Upper lobe of left lung (tissue), 6 donors: ENCODE data around the gene ZXDC. TPM values are rescaled to one million over a fixed set of nuclear protein-coding genes. Genes with fewer than 3 reads are reported as not detected.

Experiments
- ATAC-seq, 2 donors: fragments of 200-7000 bp; cut with Tn5 transposase; one replicate each; pipeline ENCODE4 v1.9.1; 2022; ENCODE audit warnings: mild to moderate bottlenecking in 2 of 2, moderate library complexity in 2 of 2; ENCODE audit not compliant: low FRiP score in 2 of 2
- DNase-seq, 2 donors: peaks; one replicate each; pipeline ENCODE4 v3.0.0-alpha.2; 2019 to 2020
- H3K27ac ChIP-seq, 4 donors: fragments of 200-600 bp; sonication (generic); one replicate each; pipeline ENCODE4 v1.5.1; 2016 to 2019
- H3K27me3 ChIP-seq, 4 donors: fragments of 200-600 bp; sonication (generic); one replicate each; pipeline ENCODE4 v1.5.1; 2017 to 2019
- H3K36me3 ChIP-seq, 4 donors: fragments of 200-600 bp; sonication (generic); one replicate each; pipeline ENCODE4 v1.5.1; 2016 to 2019
- H3K4me1 ChIP-seq, 4 donors: fragments of 200-600 bp; sonication (generic); one replicate each; pipeline ENCODE4 v1.5.1; 2018 to 2019
- H3K4me3 ChIP-seq, 4 donors: fragments of 200-600 bp; sonication (generic); one replicate each; pipeline ENCODE4 v1.5.1; 2017 to 2019; ENCODE audit warnings: mild to moderate bottlenecking in 2 of 4, moderate library complexity in 1 of 4
- H3K9me3 ChIP-seq, 4 donors: fragments of 200-600 bp; sonication (generic); one replicate each; pipeline ENCODE4 v1.5.1; 2018 to 2019
- EP300 ChIP-seq, 4 donors: sonication (generic); formaldehyde crosslinking; IDR thresholded peaks; one replicate each; pipeline ENCODE4 v1.5.1; 2017; ENCODE audit warnings: antibody characterized with exemption in 4 of 4, control low read depth in 2 of 4
- POLR2A ChIP-seq, 4 donors: fragments of 450-650 bp; IDR thresholded peaks; one replicate each; pipeline ENCODE4 v1.5.1; 2016 to 2017; ENCODE audit warnings: antibody characterized with exemption in 4 of 4, mild to moderate bottlenecking in 2 of 4
- POLR2AphosphoS5 ChIP-seq, 2 donors: sonication (generic); formaldehyde crosslinking; IDR thresholded peaks; one replicate each; pipeline ENCODE4 v1.5.1; 2017; ENCODE audit warnings: antibody characterized with exemption in 2 of 2
- WGBS, 2 donors: methylation state at CpG; one replicate each; pipeline ENCODE4 v1.1.5; 2017 to 2018; 5-methylcytosine and 5-hydroxymethylcytosine counted together
- total RNA-seq, 6 donors: library from RNA; depleted of rRNA in 4 of 6; stranded (reverse); fragments of >200 nt in 4 of 6; gene quantifications; one replicate each; pipeline versions ENCODE4 v1.1.0 to v1.2.1, GENCODE V29; 2016 to 2021
- TF ChIP-seq, protein P1 (sequence below), 6 experiments: fragments of 450-650 bp in 4 of 6; fragments of 200-600 bp in 2 of 6; sonication (generic) in 2 of 6; IDR thresholded peaks; one replicate each; pipeline ENCODE4 v1.5.1; 2016 to 2019; ENCODE audit warnings: antibody characterized with exemption in 6 of 6
- donor health status: DM: no; HTN: no; CAD: no; lungs with moderate emphysema.
- donor health status: DM: no; HTN: yes; CAD: no; lungs with severe emphysema.

Gene ZXDC, protein sequence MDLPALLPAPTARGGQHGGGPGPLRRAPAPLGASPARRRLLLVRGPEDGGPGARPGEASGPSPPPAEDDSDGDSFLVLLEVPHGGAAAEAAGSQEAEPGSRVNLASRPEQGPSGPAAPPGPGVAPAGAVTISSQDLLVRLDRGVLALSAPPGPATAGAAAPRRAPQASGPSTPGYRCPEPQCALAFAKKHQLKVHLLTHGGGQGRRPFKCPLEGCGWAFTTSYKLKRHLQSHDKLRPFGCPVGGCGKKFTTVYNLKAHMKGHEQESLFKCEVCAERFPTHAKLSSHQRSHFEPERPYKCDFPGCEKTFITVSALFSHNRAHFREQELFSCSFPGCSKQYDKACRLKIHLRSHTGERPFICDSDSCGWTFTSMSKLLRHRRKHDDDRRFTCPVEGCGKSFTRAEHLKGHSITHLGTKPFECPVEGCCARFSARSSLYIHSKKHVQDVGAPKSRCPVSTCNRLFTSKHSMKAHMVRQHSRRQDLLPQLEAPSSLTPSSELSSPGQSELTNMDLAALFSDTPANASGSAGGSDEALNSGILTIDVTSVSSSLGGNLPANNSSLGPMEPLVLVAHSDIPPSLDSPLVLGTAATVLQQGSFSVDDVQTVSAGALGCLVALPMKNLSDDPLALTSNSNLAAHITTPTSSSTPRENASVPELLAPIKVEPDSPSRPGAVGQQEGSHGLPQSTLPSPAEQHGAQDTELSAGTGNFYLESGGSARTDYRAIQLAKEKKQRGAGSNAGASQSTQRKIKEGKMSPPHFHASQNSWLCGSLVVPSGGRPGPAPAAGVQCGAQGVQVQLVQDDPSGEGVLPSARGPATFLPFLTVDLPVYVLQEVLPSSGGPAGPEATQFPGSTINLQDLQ
- total RNA-seq, result 100 to 1,000 TPM in 1 of 6 donors, 10 to 100 TPM in 5; 35.9 to 112 (median 53.5) TPM

DNA sequence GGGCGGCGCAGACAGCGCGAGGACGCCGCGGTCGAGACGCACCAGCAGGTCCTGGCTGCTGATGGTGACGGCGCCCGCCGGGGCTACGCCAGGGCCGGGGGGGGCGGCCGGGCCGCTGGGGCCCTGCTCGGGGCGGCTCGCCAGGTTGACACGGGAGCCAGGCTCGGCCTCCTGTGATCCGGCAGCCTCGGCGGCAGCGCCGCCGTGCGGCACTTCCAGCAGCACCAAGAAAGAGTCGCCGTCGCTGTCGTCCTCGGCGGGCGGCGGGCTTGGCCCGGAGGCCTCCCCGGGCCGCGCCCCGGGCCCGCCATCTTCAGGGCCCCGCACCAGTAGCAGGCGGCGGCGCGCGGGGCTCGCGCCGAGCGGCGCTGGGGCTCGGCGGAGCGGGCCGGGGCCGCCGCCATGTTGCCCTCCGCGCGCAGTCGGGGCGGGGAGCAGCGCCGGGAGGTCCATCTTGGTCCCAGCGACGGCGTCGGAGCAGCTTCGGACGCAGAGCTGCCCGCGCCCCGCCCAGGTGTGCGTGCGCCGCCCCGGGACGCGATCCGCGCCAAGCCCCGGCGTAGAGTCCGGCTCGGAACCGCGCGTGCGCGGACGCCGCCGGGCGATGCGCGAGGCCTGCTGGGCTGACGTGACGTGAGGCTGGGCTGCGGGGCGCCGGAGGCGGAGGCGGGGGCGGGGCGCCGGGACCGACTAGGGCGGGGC, at the start of gene ZXDC:
ZXDC (minus strand) TSS at position 479 of the 702 bp plus-strand sequence; CDS start at position 453, 26 bp downstream.
- peak in 1 of 4 donors; percentile 8 for TF ChIP-seq EP300 (IDR thresholded peaks at IDR 0.05)
- TF ChIP-seq POLR2AphosphoS5 (IDR thresholded peaks at IDR 0.05), result peak; percentile 50 to 57
- TF ChIP-seq, protein P1, sequence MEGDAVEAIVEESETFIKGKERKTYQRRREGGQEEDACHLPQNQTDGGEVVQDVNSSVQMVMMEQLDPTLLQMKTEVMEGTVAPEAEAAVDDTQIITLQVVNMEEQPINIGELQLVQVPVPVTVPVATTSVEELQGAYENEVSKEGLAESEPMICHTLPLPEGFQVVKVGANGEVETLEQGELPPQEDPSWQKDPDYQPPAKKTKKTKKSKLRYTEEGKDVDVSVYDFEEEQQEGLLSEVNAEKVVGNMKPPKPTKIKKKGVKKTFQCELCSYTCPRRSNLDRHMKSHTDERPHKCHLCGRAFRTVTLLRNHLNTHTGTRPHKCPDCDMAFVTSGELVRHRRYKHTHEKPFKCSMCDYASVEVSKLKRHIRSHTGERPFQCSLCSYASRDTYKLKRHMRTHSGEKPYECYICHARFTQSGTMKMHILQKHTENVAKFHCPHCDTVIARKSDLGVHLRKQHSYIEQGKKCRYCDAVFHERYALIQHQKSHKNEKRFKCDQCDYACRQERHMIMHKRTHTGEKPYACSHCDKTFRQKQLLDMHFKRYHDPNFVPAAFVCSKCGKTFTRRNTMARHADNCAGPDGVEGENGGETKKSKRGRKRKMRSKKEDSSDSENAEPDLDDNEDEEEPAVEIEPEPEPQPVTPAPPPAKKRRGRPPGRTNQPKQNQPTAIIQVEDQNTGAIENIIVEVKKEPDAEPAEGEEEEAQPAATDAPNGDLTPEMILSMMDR (IDR thresholded peaks at IDR 0.05), result peak in 5 of 6 experiments; percentile 30 to 75 (median 57)
- peak in 3 of 4 donors; percentile 72 to 94 (median 86) for TF ChIP-seq POLR2A (IDR thresholded peaks at IDR 0.05)
- H3K9me3 ChIP-seq, result no peaks in the 10 kb centered on the region
- ATAC-seq, result peak; percentile 90 to 92
- H3K4me3 ChIP-seq, result peak within 1 kb of the TSS; percentile 67 to 80 (median 75)
- H3K27me3 ChIP-seq, result no peaks in the 10 kb centered on the region
- H3K36me3 ChIP-seq, result peaks cover 4 to 13% (median 6%) of the 10 kb centered on the region in 4 donors
- peak; percentile 96 to 100 for DNase-seq
- peak within 1 kb of the TSS; percentile 94 to 99 (median 94) for H3K27ac ChIP-seq
- peaks cover 41 to 54% (median 47%) of the 10 kb centered on the region in 4 donors for H3K4me1 ChIP-seq
- WGBS, 2 donors, result no CpG with 5 or more reads among the region's 112 CpGs

DNA sequence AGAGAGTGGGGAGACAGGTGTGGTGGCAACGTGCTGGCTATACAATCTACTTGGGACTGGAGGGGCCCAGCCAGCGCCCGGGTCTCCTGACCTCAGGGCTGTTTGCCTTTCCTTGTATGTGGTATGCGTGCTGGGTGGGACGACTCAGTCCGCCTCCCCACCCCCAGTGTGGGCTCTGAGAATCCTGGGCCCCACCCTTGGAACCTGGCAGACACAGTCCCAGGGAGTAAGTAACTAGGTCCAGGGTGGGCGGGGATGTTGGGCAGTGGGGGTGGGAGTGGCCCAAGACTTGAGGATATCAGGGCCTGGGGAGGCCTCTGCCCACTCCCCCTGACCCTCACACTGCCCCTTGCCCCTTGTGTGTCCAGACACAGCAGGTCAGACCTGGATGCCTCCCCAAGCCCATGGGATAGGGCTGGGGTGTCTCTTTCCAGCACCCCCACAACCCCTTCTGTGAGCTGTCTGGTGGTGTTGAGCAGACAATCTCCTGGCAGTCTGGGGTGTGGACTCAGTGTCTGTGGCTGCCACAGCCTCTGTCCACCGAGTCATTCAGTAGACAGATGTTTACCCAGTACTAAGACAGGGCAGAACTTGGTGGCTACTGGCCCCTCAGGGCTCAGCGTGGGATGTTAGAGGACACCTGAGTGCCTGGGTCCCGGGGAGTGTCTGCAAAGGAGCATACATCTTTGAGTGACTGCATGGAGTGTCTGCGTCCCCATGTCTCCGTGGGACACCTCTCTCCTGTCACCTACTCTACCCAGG, 49.6 kb upstream of the ZXDC start:
- TF ChIP-seq EP300 (IDR thresholded peaks at IDR 0.05) (no peak), POLR2AphosphoS5 (IDR thresholded peaks at IDR 0.05) (no peak), POLR2A (IDR thresholded peaks at IDR 0.05) (no peak)
- TF ChIP-seq, protein P1 (IDR thresholded peaks at IDR 0.05), result no peak
- peak overlapping the region in 1 of 4 donors; percentile 54 for H3K4me3 ChIP-seq
- DNase-seq, result no peak
- WGBS, 2 donors, result 74 to 79% methylated on average over 9 to 12 of the region's 12 CpGs
- H3K27ac ChIP-seq, result no peak overlapping the region
- no peaks in the 10 kb centered on the region for H3K36me3 ChIP-seq
- peaks cover 0 to 11% (median 3%) of the 10 kb centered on the region in 4 donors for H3K27me3 ChIP-seq
- H3K9me3 ChIP-seq, result no peaks in the 10 kb centered on the region
- ATAC-seq, result no peak
- peaks cover 9 to 26% (median 17%) of the 10 kb centered on the region in 4 donors for H3K4me1 ChIP-seq

DNA sequence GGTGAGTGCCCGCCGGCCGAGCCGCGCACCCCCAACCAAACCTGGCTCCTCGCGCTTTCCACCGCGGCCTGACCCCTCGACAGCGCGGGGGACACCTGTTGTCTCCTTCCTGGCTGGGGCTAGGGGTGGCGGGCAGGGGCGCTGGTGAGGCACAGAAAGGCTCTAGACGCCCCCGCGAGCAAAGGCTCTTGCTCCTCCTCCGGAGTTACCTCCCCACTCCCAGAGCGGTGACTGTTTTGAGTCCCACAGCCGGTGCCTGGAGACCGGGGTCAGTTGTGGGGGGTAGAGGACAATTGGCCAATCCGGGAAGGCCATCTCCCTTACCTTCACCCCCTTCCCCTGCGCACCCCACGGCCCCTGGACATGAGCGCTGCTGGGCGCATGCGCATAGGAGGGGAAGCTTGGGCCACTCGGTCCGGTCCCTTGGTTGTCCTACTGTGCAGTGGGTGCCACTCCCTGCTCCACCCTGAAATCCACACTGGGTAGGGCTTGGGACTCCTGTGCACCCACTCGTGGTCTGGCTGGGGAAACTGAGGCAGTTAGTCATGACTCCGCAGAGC, 48.8 kb upstream of the ZXDC start:
- Histone ChIP-seq H3K27me3 (peaks cover 0 to 11% (median 3%) of the 10 kb centered on the region in 4 donors), H3K27ac (peak overlapping the region in 3 of 4 donors; percentile 43 to 69 (median 52)), H3K4me1 (peaks cover 9 to 26% (median 17%) of the 10 kb centered on the region in 4 donors), H3K36me3 (no peaks in the 10 kb centered on the region), H3K4me3 (peak overlapping the region in 3 of 4 donors; percentile 45 to 54 (median 50)), H3K9me3 (no peaks in the 10 kb centered on the region)
- 1 to 12% methylated on average over 13 to 28 of the region's 31 CpGs for WGBS, 2 donors
- TF ChIP-seq POLR2AphosphoS5 (IDR thresholded peaks at IDR 0.05) (no peak), POLR2A (IDR thresholded peaks at IDR 0.05) (no peak), EP300 (IDR thresholded peaks at IDR 0.05) (no peak)
- TF ChIP-seq, protein P1 (IDR thresholded peaks at IDR 0.05), result no peak
- ATAC-seq (peak in 1 of 2 donors; percentile 41), DNase-seq (no peak)
